HuH-7.5 (cell line): ENCODE results near the gene TEX101.
A peak's percentile ranks its signal among the peaks of the same experiment; 100 is the strongest.
"Not testable (repeated sequence)": the region's sequence is repeated elsewhere in the genome, so short reads cannot be mapped to it uniquely, and the experiment has no call there.

Experiments
- DNase-seq: peaks from one replicate; pipeline ENCODE4 v3.0.0; 2011; ENCODE audit warnings: low spot score

The TEX101 gene

GRCh38 chr19:43422000-43422688 is 7.5 kb downstream of the TEX101 start:
- no peak for DNase-seq

GRCh38 chr19:43422689-43423066 is 8.0 kb downstream of the TEX101 start:
- no peak for DNase-seq

GRCh38 chr19:43423779-43424178 is 9.1 kb downstream of the TEX101 start:
- no peak for DNase-seq

DNA sequence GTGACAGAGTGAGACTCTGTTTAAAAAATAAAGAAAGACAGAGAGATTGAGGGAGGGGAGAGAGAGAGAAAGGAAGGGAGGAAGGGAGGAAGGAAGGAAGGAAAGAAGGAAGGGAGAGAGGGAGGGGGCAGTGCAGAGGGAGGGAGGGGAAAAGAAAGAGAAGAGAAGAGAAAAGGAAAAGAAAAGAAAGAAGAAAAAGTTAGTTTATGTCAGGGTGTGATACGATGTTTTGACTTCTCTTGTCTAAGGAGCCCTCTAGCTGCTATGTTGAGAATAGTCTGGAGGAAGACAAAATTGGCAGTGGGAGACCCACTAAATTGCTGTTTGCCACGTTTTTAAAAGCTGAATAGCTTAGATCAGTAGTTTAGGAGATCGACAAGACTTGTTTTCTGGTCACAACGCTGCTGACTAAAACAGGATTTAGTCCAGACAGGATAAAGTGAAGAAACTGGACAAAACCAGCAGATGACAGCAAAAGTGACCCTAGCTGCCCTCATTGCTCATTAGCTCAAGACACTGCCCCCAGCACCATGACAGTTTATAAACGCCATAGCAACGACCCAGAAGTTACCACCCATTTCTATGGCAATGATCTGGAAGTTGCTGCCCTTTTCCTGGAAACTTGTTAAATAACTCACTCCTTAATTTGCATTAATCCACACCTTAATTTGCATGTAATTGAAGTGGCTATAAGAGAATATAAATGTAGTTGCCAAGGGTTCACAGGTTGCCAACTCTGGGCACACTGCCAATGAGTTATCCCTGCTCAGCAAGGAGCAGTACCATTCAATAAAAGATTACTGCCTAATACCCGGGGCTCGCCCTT is 11.1 kb downstream of the TEX101 start:
- DNase-seq = no peak

DNA sequence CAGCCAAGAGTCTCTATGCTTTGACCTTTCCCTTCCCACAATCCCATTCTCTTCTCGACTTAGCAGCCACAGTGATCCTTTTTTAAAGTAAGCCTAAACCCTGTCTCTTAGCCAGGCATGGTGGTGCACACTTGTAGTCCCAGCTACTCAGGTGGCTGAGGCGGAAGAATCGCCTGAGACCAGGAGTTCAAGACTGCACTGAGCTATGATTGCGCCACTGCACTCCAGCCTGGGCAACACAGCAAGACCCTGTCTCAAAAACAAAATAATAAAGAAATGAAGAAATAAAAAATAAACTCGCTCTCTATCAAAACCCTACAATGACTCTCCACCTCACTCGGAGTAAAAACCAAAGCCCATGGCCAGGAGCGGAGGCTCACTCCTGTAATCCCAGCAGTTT is 14.7 kb downstream of the TEX101 start:
- DNase-seq = no peak

GRCh38 chr19:43430142-43430710 is 15.5 kb downstream of the TEX101 start:
- DNase-seq = no peak

- DNase-seq = no peak
Measured at GRCh38 chr19:43430976-43431375, 16.3 kb downstream of the TEX101 start.

DNA sequence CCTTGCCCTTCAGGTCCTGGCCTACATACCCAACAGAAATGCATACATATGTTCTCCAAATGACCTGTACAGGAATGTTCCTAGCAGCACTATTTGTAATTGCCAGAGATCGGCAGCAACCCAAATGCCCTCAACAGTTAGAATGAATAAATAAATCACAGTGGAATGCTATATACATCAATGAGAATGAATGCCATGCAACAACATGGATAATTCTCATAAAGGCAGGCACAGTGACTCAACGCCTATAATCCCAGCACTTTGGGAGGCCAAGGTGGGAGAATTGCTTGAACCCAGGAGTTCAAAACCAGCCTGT is 18.6 kb downstream of the TEX101 start:
- no peak for DNase-seq

DNA sequence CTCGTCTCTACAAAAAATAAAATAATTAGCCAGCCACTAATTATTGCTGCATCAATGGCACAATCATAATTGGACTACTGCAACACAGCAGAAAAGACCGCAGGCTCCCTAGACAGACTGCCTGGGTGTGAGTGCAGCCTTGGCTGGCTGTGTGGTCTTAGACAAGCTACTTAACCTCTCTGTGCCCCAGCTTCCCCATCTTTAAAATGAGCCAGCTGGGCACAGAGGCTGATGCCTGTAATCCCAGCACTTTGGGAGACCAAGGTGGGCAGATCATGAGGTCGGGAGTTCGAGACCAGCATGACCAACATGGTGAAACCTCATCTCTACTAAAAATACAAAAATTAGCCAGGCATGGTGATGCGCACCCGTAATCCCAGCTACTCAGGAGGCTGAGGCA is 19.0 kb downstream of the TEX101 start:
- no peak for DNase-seq

DNA sequence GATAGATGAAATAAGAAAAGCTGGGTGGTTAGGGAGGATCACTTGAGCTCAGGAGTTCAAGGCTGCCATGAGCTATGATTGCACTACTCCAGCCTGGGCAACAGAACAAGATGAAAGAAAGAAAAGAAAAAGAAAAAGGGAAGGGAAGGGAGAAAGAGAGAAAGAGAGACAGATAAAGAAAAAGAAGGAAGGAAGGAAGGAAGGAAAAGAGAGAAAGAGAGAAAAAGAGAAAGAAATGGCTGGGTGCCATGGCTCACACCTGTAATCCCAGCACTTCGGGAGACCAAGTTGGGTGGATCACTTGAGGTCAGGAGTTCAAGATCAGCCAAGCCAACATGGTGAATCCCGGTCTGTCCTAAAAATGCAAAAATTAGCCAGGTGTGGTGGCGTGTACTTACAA is 21.1 kb downstream of the TEX101 start:
- DNase-seq = no peak

GRCh38 chr19:43437284-43437683 is 22.6 kb downstream of the TEX101 start:
- not testable (repeated sequence) for DNase-seq

DNA sequence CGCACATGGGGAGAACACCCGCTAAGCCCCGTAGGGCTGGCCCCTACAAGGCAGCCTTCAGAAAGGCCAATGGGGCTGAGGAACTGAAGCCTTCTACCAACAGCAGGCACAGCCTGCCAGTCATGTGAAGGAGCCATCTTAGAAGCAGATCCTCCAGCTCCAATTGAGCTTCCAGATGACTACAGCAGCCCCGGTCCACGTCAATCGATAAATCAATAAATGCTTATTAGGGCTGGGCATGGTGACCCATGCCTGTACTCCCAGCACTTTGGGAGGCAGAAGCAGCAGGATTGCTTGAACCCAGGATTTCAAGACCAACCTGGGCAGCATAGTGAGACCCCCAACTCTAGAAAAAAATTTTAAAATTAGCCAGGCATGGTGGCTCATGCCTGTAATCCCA is 23.0 kb downstream of the TEX101 start:
- DNase-seq = no peak

DNA sequence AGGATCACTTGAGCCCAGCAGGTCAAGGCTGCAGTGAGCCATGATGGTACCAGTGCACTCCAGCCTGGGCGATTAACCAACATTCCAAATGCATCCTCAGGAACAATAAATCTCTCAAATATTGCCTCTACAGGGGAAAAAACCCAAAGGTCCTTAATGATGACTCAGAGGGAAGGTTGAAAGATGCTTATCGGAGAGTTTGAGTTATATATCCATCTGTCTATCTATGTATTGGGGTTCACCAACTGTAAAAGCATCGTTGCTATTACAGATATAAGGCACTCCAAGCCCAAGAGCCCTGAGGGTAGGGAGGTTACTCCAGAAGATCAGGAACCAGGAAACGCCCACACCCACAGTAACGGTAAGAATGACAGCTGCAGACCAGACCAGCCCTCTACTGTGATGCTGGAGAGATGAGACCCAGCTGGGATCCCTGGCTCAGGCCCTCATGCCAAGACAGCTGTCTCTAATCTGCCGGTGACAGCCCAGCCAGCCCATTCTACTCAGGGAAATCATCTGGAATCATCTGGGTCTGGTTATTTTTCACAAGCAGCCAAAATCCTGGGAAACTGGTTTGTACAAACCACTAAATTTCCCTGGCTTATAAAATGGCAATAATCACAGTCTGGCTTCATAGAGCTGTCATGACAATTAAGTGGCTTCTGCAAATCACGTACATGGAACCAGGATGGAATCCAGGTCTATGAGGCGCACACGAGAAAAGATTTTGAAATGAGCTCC is 23.8 kb downstream of the TEX101 start:
- no peak for DNase-seq

DNA sequence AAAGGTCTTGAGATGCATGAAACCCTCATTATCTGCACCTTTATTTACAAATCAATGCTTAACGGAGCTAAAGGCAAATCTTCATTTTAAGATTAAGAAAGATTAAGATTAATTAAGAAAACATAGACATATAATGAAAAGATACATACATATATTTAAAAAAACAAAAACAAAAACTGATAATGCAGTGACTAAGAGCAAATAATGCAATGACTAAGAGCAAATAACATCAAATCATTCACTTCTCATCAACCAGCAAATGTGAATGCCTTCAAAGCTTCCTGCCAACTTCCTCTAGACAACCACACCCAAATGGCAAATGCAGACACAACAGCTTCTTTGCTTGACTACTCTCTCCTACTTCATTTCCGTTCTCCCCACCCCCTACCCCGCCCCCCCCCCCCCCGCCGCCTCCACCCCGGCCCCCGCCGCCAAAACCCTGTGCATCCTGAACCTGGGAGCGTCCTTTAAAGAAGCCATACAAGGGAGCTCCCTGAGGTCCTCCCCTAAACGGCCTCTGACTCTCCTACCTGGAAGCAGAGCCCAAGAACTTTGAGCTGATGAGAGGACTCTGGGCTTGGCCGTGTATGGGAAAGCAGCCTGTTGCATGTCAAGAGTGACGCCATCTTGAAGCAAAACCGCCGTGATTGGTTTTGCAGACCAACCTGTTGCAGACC is 24.5 kb downstream of the TEX101 start:
- DNase-seq = no peak

GRCh38 chr19:43439709-43440063 is 25.0 kb downstream of the TEX101 start:
- no peak for DNase-seq

DNA sequence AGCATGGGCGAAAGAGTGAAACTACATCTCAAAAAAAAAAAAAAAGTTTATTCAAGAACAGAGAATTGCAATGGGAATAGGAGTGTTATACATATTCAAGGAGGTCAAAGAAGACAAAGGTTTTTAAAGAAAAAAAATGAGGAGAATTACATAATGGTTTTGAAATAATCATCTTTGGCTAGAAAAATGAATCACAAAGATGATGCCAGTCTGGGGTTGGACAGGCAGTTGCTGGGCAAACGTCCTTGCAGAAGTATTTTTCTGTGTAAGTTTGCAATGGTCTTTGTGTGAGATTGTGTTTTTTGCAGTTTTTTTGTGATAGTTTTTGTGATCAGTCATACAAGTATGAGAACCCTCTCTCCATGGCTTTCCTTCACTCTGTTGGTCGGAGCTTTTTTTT is 27.0 kb downstream of the TEX101 start:
- DNase-seq = no peak

GRCh38 chr19:43444091-43444490 is 29.4 kb downstream of the TEX101 start:
- DNase-seq = not testable (repeated sequence)

GRCh38 chr19:43444531-43445287 is 30.0 kb downstream of the TEX101 start:
- no peak for DNase-seq

GRCh38 chr19:43445426-43445825 is 30.7 kb downstream of the TEX101 start:
- DNase-seq = no peak

DNA sequence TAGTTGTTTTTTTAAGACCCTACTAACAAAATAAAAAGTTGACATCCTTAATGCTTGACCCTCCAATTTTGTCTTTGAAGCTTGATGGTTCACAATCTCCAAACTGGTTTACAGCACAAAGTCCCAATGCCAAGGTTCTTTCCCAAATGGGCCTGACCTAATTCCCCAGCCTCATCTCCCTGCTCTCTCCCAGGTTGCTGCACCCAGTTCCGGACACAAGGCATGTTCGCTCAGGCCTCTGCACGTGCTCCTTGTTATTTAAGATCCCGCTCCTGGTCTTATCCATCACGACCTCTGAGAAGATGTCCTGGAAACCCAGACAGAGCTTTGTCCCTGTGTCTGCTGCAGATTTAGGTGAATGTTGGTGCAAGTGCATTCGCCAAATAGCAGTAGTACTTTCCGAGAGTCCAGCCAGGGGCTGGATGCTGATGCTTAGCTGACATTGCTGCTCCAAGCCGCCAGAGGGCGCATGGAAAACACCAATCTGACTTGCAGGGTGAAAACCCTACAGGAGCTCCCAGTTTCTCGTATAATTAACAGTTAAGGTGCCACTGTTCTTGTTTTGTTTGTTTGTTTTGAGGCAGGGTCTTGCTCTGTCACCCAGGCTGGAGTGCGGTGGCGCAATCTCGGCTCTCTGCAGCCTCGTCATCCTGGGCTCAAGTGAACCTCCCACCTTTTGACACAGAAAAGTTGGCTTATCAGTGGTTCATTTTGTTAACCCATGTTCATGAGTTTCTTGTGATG is 32.2 kb downstream of the TEX101 start:
- peak; percentile 78 for DNase-seq

DNA sequence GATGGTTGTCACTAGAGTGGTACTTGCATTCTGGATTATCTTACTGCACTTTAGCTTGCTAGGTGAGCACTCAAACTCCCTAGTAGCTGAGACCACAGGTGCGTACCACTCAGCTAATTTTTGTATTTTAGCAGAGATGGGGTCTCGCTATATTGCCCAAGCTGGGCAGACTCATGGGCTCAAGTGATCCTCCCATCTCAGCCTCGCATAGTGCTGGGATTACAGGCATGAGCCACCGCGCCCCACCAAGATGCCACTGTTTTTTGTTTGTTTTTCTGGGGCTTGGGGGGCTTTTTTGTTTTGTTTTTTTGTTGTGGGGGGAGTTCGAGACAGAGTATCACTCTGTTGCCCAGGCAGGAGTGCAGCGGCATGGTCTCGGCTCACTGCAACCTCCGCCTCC is 33.0 kb downstream of the TEX101 start:
- DNase-seq = no peak
